ENCODE results near the gene NANP. TPM values are rescaled to one million over a fixed set of nuclear protein-coding genes. Genes with fewer than 3 reads are reported as not detected.
"Not testable (repeated sequence)": the region's sequence is repeated elsewhere in the genome, so short reads cannot be mapped to it uniquely, and the experiment has no call there.

NANP gene
- polyA plus RNA-seq, 4 donors = 5.5 to 5.9 (median 5.8) TPM

DNA sequence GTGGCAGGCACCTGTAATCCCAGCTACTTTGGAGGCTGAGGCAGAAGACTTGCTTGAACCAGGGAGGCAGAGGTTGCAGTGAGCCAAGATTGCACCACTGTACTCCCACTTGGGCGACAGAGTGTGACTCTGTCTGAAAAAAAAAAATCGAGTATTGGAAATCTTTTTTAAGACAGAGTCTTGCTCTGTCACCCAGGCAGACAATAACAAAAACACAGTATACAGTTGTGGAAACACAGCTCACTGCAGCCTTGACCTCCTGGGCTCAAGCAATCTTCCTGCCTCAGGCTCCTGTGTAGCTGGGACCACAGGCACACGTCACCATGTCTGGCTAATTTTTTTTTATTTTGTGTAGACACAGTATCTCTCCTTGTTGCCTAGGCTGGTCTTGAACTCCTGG lies 15.0 kb downstream of the NANP start:
- no peak for DNase-seq (ENCODE audit: low read depth in 4 of 4, low spot score in 2 of 4)

GRCh38 chr20:25606094-25606695 lies 17.6 kb downstream of the NANP start:
- no peak for DNase-seq (ENCODE audit: low read depth in 4 of 4, low spot score in 2 of 4)

- no peak for DNase-seq (ENCODE audit: low read depth in 4 of 4, low spot score in 2 of 4)
Measured at GRCh38 chr20:25605148-25605547, 18.7 kb downstream of the NANP start.

DNA sequence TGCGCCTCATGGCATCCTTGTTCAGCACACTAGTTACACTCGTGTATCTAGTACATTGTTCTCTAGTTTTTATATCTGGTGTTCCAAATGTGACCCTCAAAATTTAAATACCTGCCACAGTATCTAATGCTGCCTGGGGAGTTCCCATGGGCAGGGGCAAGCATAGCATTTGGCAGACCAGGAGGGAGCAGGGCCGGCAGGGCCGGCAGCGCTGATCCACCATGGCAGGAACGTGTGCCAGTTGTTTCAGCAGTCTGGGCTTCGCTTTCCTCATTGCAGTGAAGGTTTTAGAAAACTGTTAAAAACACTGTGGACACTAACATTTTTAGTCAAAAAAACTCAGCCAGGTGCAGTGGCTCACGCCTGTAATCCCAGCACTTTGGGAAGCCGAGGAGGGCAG lies 19.2 kb downstream of the NANP start:
- no peak for DNase-seq (ENCODE audit: low read depth in 4 of 4, low spot score in 2 of 4)

DNA sequence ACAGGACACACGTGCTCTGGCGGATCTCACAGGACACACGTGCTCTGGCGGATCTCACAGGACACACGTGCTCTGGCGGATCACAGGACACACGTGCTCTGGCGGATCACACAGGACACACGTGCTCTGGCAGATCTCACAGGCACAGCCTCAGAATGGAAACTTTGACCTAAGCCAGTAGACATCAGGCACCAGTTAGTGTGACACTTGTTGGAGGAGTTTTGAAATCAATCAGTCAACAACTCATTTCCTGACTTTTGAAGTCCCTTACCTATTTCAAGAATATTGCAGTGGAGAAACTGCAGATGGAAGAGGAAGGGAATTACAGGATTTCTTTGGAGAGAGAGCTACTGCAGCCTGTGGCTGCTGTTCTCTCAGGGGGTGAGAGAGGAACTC lies 20.9 kb downstream of the NANP start:
- not testable (repeated sequence) for DNase-seq (ENCODE audit: low read depth in 4 of 4, low spot score in 2 of 4)

GRCh38 chr20:25602191-25602913 lies 21.5 kb downstream of the NANP start:
- not testable (repeated sequence) for DNase-seq (ENCODE audit: low read depth in 4 of 4, low spot score in 2 of 4)

DNA sequence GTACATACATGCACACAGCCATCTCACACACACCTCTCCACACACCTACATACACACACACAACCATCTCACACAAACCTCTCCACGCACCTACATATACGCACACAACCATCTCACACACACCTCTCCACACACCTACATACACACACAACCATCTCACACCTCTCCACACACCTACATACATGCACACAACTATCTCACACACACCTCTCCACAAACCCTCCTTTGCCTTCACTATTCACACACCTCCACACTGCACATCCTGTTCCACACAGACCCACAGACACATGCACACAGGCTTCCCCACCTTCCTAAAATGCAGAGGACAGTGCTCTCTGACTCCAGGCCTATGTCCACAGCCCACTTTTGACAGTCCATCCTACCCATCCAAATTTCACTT lies 22.2 kb downstream of the NANP start:
- DNase-seq (ENCODE audit: low read depth in 4 of 4, low spot score in 2 of 4) = no peak

GRCh38 chr20:25600632-25601031 lies 23.2 kb downstream of the NANP start:
- no peak for DNase-seq (ENCODE audit: low read depth in 4 of 4, low spot score in 2 of 4)

DNA sequence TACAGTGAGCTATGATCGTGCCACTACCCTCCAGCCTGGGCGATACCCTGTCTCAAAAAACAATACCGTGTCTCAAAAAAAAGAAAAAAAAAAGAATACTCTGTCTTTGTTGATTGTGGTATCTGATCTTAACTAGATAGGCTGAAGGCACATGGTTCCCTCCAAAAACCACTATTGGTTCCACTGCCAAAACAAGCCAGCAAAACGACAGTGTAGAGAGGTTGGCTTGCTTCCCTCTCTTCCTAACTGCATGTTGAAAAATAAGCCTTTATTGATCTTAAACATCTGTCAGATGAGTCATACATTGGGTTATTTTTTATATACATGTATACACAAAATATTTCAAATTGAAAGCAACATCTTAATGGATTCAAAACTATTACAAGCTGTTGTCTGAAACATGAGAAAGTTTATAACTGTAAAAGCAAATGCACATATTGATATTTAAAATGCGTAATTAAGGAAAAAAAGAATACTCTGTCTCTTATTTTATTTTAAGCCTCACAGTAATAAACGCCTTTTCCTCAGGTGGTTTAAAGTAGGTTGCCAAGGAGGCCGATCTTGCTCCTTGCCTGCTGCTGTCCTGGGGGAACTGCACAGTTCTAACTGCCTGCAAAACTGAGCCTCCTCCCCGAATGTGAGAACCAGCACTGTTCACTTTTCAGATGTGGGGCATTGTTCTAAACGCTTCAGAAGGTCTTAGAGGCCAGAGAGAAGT lies 31.5 kb downstream of the NANP start:
- DNase-seq (ENCODE audit: low read depth in 4 of 4, low spot score in 2 of 4) = no peak

- DNase-seq (ENCODE audit: low read depth in 4 of 4, low spot score in 2 of 4) = not testable (repeated sequence)
Measured at GRCh38 chr20:25590778-25591177, 33.0 kb downstream of the NANP start.

DNA sequence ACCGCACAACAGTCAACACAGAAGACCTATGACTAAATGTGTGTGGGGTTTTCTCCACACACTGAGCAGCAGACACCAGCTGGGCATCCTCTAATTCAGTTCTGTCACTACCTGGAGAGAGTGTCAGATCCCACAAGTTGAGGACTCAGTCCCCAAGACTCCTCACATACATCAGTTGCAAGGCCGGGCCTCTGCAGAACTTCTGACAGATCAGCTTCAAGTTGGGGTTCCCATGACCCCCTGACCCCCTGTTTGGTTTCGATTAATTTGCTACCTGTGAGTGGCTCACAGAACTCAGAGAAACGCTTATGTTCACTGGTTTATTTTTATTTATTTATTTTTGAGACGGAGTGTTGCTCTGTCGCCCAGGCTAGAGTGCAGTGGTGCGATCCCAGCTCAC lies 35.3 kb downstream of the NANP start:
- DNase-seq (ENCODE audit: low read depth in 4 of 4, low spot score in 2 of 4) = no peak

DNA sequence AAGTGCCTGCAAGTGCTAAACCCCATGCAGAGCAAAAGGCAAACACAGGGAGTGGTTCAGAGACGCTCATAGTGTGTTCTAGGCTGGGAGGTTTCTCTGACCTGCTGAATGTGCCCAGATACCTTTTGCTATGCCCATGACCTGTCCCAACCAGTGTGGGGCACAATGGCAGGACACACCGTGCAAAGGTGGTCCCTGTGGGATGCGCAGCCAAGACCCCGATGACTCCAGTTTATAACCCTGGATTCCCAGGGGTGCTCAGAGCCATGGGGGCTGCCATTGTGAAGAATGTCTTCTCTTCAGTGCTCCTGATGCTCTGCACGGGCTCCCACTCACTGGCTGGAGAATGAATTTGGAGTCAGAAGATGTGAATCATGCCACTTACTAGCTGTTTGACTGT lies 36.3 kb downstream of the NANP start:
- no peak for DNase-seq (ENCODE audit: low read depth in 4 of 4, low spot score in 2 of 4)

- DNase-seq (ENCODE audit: low read depth in 4 of 4, low spot score in 2 of 4) = no peak
Measured at GRCh38 chr20:25586877-25587276, 36.9 kb downstream of the NANP start.

GRCh38 chr20:25584905-25585704 lies 38.7 kb downstream of the NANP start, which contains the start of gene NINL:
TSS of gene NINL (minus strand) at chr20:25585531. CDS start at chr20:25526587, 58,944 bp downstream.
- peak; percentile 29 to 51 (median 47) for DNase-seq (ENCODE audit: low read depth in 4 of 4, low spot score in 2 of 4)

GRCh38 chr20:25583607-25584006 lies 40.2 kb downstream of the NANP start:
- DNase-seq (ENCODE audit: low read depth in 4 of 4, low spot score in 2 of 4) = not testable (repeated sequence)

DNA sequence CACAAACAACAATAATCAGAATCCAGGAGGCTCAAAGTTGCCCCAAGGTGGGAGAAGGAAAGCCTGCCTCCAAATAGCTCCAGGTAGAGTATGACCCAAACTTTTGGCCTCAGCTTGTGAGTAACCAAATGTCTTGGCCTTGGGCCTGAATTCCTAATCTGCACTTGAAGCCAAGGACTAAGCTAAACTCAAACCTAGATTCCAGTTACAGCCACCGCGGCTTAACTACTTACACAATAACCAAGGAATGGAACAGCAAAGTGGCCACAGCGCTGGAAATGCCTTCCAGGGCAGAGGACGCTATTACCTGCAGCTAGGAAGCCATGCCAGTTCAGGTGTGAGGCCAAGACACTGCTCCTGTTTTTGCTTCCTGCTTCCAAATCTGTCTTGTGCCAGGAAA lies 43.1 kb downstream of the NANP start:
- no peak for DNase-seq (ENCODE audit: low read depth in 4 of 4, low spot score in 2 of 4)

- DNase-seq (ENCODE audit: low read depth in 4 of 4, low spot score in 2 of 4) = no peak
Measured at GRCh38 chr20:25579081-25579770, 44.6 kb downstream of the NANP start.

DNA sequence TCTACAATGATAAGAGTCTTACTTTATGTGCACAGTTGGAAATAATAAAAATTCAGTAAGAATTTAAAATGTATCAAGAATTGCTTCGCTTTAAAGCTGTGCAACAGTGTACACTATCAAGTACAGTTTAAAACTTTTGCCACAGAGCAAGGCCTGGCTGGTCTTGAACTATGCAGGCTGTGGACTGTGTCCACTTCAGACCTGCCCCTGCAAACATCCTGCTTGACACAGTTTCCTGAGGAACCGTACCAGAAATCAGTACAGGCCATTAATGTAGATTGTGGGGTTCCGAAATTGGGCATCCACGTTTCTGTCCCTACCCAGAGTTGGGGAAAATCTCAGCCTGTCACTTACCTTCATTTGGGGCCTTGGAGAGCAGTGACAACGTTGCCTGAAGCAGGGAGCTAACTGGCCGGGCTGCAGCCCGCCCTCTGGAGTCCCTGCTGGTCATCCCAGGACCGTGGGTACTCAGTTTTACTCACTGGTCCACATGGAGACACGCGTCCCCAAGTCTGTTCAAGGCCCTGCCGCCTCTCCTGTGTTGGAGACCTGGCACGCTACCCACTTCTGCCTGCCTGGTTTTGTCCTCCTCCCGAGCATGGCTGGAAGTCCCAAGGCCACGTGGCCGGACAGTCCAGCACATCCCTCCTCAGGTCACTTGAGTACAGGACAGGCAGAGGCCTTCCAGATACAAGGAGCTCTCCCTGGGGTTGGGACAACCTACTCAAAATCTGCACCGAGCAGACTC lies 46.9 kb downstream of the NANP start:
- DNase-seq (ENCODE audit: low read depth in 4 of 4, low spot score in 2 of 4) = no peak

- DNase-seq (ENCODE audit: low read depth in 4 of 4, low spot score in 2 of 4) = no peak
Measured at GRCh38 chr20:25574411-25574810, 49.4 kb downstream of the NANP start.

Data from left renal cortex interstitium (tissue), 4 donors.